Suprapubic skin (tissue), 4 donors: ENCODE data around the gene FAAP100. TPM values are rescaled to one million over a fixed set of nuclear protein-coding genes. Genes with fewer than 3 reads are reported as not detected.

Experiments
- DNase-seq, 2 donors: peaks; one replicate each; pipeline ENCODE4 v3.0.0-alpha.2; 2019; ENCODE audit warnings: low spot score in 2 of 2
- H3K27ac ChIP-seq: fragments of 200-600 bp; sonication (generic); one replicate; pipeline ENCODE4 v1.5.1; 2019
- H3K27me3 ChIP-seq: fragments of 200-600 bp; sonication (generic); one replicate; pipeline ENCODE4 v1.5.1; 2019
- H3K36me3 ChIP-seq: fragments of 200-600 bp; sonication (generic); one replicate; pipeline ENCODE4 v1.5.1; 2019
- H3K4me1 ChIP-seq: fragments of 200-600 bp; sonication (generic); one replicate; pipeline ENCODE4 v1.5.1; 2019
- H3K4me3 ChIP-seq: fragments of 200-600 bp; sonication (generic); one replicate; pipeline ENCODE4 v1.5.1; 2019; ENCODE audit warnings: mild to moderate bottlenecking
- H3K9me3 ChIP-seq: fragments of 200-600 bp; sonication (generic); one replicate; pipeline ENCODE4 v1.5.1; 2019
- CTCF ChIP-seq, 2 donors: fragments of 200-600 bp in 1 of 2; fragments of 450-650 bp in 1 of 2; sonication (generic) in 1 of 2; IDR thresholded peaks; one replicate each; pipeline ENCODE4 v1.5.1; 2016 to 2019; ENCODE audit warnings: antibody characterized with exemption in 2 of 2, mild to moderate bottlenecking in 1 of 2, moderate library complexity in 1 of 2
- EP300 ChIP-seq: sonication (generic); formaldehyde crosslinking; IDR thresholded peaks from one replicate; pipeline ENCODE4 v1.6.1; 2017; ENCODE audit warnings: antibody characterized with exemption
- POLR2A ChIP-seq, 2 donors: fragments of 450-650 bp; IDR thresholded peaks; one replicate each; pipeline ENCODE4 v1.6.1; 2017; ENCODE audit warnings: antibody characterized with exemption in 2 of 2, mild to moderate bottlenecking in 2 of 2, moderate library complexity in 2 of 2
- POLR2AphosphoS5 ChIP-seq, 3 donors: sonication (generic); formaldehyde crosslinking; IDR thresholded peaks; one replicate each; pipeline ENCODE4 v1.6.1; 2017; ENCODE audit warnings: antibody characterized with exemption in 3 of 3
- WGBS: methylation state at CpG from one replicate; pipeline ENCODE4 v1.1.5; 2018; 5-methylcytosine and 5-hydroxymethylcytosine counted together
- total RNA-seq, 4 donors: library from RNA; depleted of rRNA; stranded (reverse); fragments of >200 nt; gene quantifications; one replicate each; pipeline ENCODE4 v1.1.0, GENCODE V29; 2016

The FAAP100 gene
- total RNA-seq, 4 donors from 2014 or later: 33.0 to 44.2 (median 37.7) TPM

DNA sequence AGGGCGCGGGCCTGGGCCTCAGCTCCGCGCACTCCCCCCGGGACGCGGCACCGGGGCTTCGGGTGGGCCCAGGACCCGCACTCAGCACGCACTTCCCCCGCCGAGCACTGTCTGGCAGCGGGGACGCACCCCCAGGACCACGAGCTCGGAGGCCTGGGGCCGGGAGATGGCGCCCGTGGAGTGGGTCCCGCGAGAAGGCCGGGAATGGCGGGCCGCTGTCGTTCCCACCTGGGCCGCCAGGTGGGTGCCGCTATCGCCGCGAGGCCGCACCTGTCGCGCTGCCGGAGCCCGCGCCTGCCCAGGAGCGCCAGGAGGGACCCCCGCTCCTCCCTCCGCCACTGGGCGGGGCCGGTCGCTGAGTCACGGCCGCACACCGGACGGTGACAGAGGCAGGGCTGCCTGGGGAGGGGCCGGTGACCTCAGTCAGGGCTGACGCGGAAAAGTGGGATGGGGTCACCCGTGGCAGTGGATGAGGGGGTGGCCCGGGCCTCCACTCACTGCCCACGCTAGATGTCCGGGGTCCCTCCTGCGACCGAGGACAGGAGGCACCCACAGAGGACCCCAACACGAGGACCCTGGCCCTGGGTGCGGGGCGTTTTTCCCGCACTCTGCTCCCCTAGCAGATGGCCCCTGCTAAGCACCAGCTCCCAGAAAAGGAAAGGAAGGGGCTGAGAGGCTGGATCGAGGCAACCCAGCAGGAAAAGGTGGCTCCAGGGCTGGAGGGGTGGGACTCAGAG is 32.7 kb downstream of the FAAP100 start:
- whole genome bisulfite sequencing: 17% methylated on average over 1 of the region's 61 CpGs
- Histone ChIP-seq H3K9me3 (no peaks in the 10 kb centered on the region), H3K4me1 (peaks cover 62% of the 10 kb centered on the region), H3K36me3 (no peaks in the 10 kb centered on the region), H3K27ac (peak overlapping the region; percentile 71), H3K27me3 (peaks cover 6% of the 10 kb centered on the region), H3K4me3 (peak overlapping the region; percentile 70)
- peak; percentile 54 to 75 for TF ChIP-seq CTCF (IDR thresholded peaks at IDR 0.05)
- TF ChIP-seq POLR2A (IDR thresholded peaks at IDR 0.05): no peak
- DNase-seq: peak in 1 of 2 donors; percentile 74

GRCh38 chr17:81518785-81519283 is 33.3 kb downstream of the FAAP100 start:
- no CpG with 5 or more reads among the region's 47 CpGs for WGBS

DNA sequence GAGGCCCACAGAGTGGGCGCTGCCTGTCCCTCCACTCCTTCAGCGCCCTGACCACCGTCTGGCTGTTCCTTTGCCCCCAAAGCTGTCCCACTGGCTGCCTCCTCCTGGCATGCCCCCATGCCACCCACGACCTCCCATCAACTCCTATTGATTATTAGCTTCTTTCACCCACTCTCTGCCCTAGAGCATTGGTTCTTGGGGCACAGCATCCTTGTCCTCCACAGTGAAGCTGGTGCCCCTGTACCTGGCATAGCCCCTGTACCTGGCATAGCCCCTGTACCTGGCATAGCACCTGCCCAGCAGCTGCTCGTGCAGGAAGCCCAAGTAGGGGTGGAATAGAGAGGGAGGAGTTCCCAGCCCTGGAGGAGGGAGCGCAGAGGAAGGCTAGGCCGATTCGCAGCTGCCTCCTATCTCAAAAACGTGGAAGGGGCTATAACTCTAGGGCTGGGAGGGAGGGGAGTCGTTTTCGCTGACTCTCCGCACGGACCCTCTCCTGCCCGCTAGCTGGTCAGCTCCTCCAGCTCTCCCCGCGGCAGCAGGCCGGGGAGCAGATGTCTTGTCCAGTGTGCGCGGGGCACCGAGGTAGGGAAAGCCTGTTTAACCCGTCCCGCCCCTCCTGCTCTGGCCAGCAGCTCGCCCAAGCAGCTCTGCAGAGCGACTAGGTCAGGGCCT is 33.9 kb downstream of the FAAP100 start:
- WGBS: 43% methylated on average over 24 of the region's 24 CpGs
- H3K9me3 ChIP-seq: no peaks in the 10 kb centered on the region
- peaks cover 1% of the 10 kb centered on the region for H3K27me3 ChIP-seq
- DNase-seq: no peak
- H3K4me3 ChIP-seq: peak overlapping the region; percentile 70
- no peak for TF ChIP-seq POLR2A (IDR thresholded peaks at IDR 0.05)
- no peak for TF ChIP-seq POLR2AphosphoS5 (IDR thresholded peaks at IDR 0.05)
- H3K27ac ChIP-seq: no peak overlapping the region
- peaks cover 68% of the 10 kb centered on the region for H3K4me1 ChIP-seq
- no peaks in the 10 kb centered on the region for H3K36me3 ChIP-seq

More at GRCh38 chr17:81518785-81519283, 33.3 kb downstream of the FAAP100 start:
- Histone ChIP-seq H3K4me1 (peaks cover 68% of the 10 kb centered on the region), H3K9me3 (no peaks in the 10 kb centered on the region), H3K27me3 (peaks cover 6% of the 10 kb centered on the region), H3K27ac (peak overlapping the region; percentile 71), H3K4me3 (peak overlapping the region; percentile 70), H3K36me3 (no peaks in the 10 kb centered on the region)
- TF ChIP-seq EP300 (no peak), POLR2AphosphoS5 (IDR thresholded peaks at IDR 0.05) (no peak), POLR2A (IDR thresholded peaks at IDR 0.05) (no peak), CTCF (IDR thresholded peaks at IDR 0.05) (no peak)
- peak in 1 of 2 donors; percentile 78 for DNase-seq

DNA sequence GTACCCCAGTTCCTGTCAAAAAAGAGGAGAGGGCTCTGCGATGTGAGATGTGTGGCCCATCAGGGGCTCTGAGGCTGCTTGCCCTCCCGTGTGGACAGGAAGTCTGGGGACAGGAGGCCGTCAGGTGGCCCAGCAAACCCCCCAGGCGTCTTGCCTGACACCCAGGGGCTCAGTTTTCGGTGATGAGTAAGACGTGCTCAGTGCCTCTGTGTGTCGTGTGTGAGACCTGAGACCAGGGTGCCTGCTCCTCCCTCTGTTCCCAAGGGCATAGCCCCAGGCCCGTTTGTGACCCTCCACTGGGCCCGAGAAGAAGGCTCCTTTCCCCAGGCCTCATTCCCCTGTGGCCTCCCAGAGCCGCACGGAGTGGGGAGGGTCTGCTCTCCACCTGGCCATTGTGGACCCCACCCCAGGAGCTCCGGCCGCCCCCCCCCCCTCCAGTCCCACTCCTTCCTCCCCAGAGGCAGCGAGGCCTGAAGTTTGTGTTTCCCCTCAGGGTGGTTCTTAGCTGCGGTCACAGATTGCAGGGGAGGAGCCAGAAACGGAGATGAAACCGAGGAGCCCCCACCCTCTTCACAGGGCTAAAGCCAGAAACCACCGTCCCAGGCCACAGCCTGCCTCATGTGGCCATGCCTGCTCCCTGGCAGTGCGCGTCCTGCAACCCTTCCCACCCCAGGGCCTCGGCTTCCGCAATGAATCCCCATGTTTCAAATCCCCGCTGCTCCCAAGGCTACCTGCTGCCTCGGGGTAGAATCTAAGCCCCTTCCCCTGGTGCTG is 34.6 kb downstream of the FAAP100 start:
- H3K27me3 ChIP-seq: no peaks in the 10 kb centered on the region
- TF ChIP-seq POLR2AphosphoS5 (IDR thresholded peaks at IDR 0.05): no peak
- no peak for TF ChIP-seq POLR2A (IDR thresholded peaks at IDR 0.05)
- no peak for TF ChIP-seq CTCF (IDR thresholded peaks at IDR 0.05)
- no peak for TF ChIP-seq EP300
- no peaks in the 10 kb centered on the region for H3K36me3 ChIP-seq
- no peaks in the 10 kb centered on the region for H3K9me3 ChIP-seq
- peaks cover 67% of the 10 kb centered on the region for H3K4me1 ChIP-seq
- DNase-seq: no peak
- H3K27ac ChIP-seq: no peak overlapping the region
- WGBS: 52% methylated on average over 14 of the region's 24 CpGs
- H3K4me3 ChIP-seq: peak overlapping the region; percentile 70

- Histone ChIP-seq H3K4me3 (no peak overlapping the region), H3K27ac (no peak overlapping the region), H3K36me3 (peaks cover under 1% of the 10 kb centered on the region), H3K4me1 (peaks cover 67% of the 10 kb centered on the region), H3K9me3 (no peaks in the 10 kb centered on the region), H3K27me3 (no peaks in the 10 kb centered on the region)
- no peak for TF ChIP-seq POLR2AphosphoS5 (IDR thresholded peaks at IDR 0.05)
- no peak for TF ChIP-seq POLR2A (IDR thresholded peaks at IDR 0.05)
- TF ChIP-seq EP300: no peak
- TF ChIP-seq CTCF (IDR thresholded peaks at IDR 0.05): no peak
- WGBS: 74% methylated on average over 3 of the region's 9 CpGs
- DNase-seq: peak in 1 of 2 donors; percentile 66
Observed at GRCh38 chr17:81517009-81517338, 35.2 kb downstream of the FAAP100 start.
